DND-41 (cell line): ENCODE results near the gene DAAM2.

ENCODE experiments used
- ATAC-seq: fragments of 200-7000 bp; cut with Tn5 transposase; 3 replicates; pipeline ENCODE4 v1.9.1; 2021; ENCODE audit warnings: low read depth; ENCODE audit not compliant: insufficient read depth
- DNase-seq: peaks from one replicate; pipeline ENCODE4 v3.0.0-alpha.2; 2020
- H2AFZ ChIP-seq: 2 replicates; pipeline ENCODE4 v1.6.0; 2012; ENCODE audit warnings: low read depth, low read length
- H3K27ac ChIP-seq: 2 replicates; pipeline ENCODE4 v1.5.1; 2012; ENCODE audit warnings: low read length, inconsistent platforms
- H3K27me3 ChIP-seq: fragments of 200-600 bp; sonication (generic); 2 replicates; pipeline ENCODE4 v1.6.0; 2012; ENCODE audit warnings: low read length, mild to moderate bottlenecking, inconsistent platforms; ENCODE audit not compliant: insufficient read depth, poor library complexity
- H3K36me3 ChIP-seq: 2 replicates; pipeline ENCODE4 v1.5.1; 2012; ENCODE audit warnings: low read length, inconsistent platforms; ENCODE audit not compliant: insufficient read depth
- H3K4me1 ChIP-seq: 2 replicates; pipeline ENCODE4 v1.5.1; 2012; ENCODE audit warnings: mild to moderate bottlenecking, low read length; ENCODE audit not compliant: insufficient read depth
- H3K4me2 ChIP-seq: 2 replicates; pipeline ENCODE4 v1.6.0; 2012; ENCODE audit warnings: mild to moderate bottlenecking, moderate library complexity, low read length, inconsistent platforms; ENCODE audit not compliant: insufficient read depth
- H3K4me3 ChIP-seq, 2 experiments: fragments of 200-600 bp in 1 of 2; shearing (Covaris generic) in 1 of 2; 2 replicates each; pipeline ENCODE4 v1.5.1; 2012 to 2016; ENCODE audit warnings: inconsistent platforms in 2 of 2, low read length in 2 of 2, mild to moderate bottlenecking in 2 of 2, low read depth in 1 of 2, moderate library complexity in 1 of 2
- H3K79me2 ChIP-seq: 2 replicates; pipeline ENCODE4 v1.6.0; 2012; ENCODE audit warnings: low read length, inconsistent platforms; ENCODE audit not compliant: insufficient read depth
- H3K9ac ChIP-seq: 2 replicates; pipeline ENCODE4 v1.6.0; 2012; ENCODE audit warnings: low read depth, mild to moderate bottlenecking, inconsistent platforms, low read length, moderate library complexity
- H3K9me3 ChIP-seq: 2 replicates; pipeline ENCODE4 v1.5.1; 2012; ENCODE audit warnings: low read length, moderate library complexity, mild to moderate bottlenecking, inconsistent platforms; ENCODE audit not compliant: insufficient read depth, severe bottlenecking
- H4K20me1 ChIP-seq: 2 replicates; pipeline ENCODE4 v1.6.0; 2012; ENCODE audit warnings: low read length; ENCODE audit not compliant: insufficient read depth
- EZH2 ChIP-seq: IDR thresholded peaks from 3 replicates; pipeline ENCODE4 v1.6.1; 2012; ENCODE audit warnings: borderline replicate concordance, low read depth, mild to moderate bottlenecking, moderate library complexity, low read length, inconsistent platforms; ENCODE audit not compliant: severe bottlenecking
- TF ChIP-seq, protein P1 (sequence below): IDR thresholded peaks from 2 replicates; pipeline ENCODE4 v1.5.1; 2012; ENCODE audit warnings: borderline replicate concordance, low read length, moderate library complexity, mild to moderate bottlenecking; ENCODE audit not compliant: poor library complexity, severe bottlenecking; ENCODE audit errors: extremely low read depth

The DAAM2 gene

DNA sequence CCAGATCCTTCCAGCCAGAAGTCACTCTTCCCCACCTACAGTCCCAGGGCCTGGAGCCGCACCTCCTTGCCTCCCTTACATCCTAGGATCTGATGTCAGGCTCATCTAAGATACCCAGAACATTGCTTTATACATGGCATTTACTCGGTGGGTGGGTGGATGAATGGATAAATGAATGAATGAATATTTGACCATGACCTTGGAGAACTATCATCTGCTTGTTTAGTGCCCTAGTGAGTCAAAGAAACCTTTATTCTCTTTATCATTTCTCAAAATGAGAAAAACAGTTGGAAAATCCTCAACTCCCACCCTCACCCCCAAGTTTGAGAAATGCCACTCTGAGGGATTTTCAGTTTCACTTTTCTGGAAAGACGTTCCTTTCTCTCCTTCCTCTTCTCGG lies 56.0 kb downstream of the DAAM2 start:
- H2AFZ ChIP-seq: no peak overlapping the region
- TF ChIP-seq EZH2: no peak
- H3K27ac ChIP-seq: no peak overlapping the region
- ATAC-seq (no peak), DNase-seq (no peak)
- H3K36me3 ChIP-seq: no peaks in the 10 kb centered on the region
- H3K4me1 ChIP-seq: no peaks in the 10 kb centered on the region
- no peaks in the 10 kb centered on the region for H4K20me1 ChIP-seq
- no peaks in the 10 kb centered on the region for H3K79me2 ChIP-seq
- no peaks in the 10 kb centered on the region for H3K27me3 ChIP-seq
- no peak overlapping the region for H3K4me3 ChIP-seq
- no peak overlapping the region for H3K4me2 ChIP-seq
- H3K9ac ChIP-seq: no peak overlapping the region
- no peaks in the 10 kb centered on the region for H3K9me3 ChIP-seq

DNA sequence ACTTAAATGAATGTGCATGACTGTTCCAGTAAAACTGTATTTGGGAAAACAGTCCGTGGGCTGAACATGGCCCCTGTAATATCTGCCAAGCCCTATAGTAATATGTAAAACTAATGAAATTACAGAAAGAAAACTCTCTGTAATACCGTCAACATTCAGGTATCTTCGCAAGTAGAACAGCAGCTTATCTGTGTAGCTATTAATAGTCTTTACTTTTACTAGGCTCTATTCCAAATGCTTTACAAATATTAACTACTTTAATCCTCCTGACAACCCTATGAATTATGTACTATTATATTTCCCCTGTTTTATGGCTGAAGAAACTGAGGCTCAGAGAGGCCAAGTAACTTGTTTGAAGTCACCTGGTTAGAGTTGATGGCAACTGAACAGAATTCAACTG lies 57.1 kb downstream of the DAAM2 start:
- Histone ChIP-seq H3K27me3 (peaks cover 4% of the 10 kb centered on the region), H2AFZ (no peak overlapping the region), H3K4me1 (no peaks in the 10 kb centered on the region), H4K20me1 (no peaks in the 10 kb centered on the region), H3K9ac (no peak overlapping the region), H3K79me2 (no peaks in the 10 kb centered on the region), H3K4me3 (no peak overlapping the region), H3K36me3 (no peaks in the 10 kb centered on the region), H3K27ac (no peak overlapping the region), H3K4me2 (no peak overlapping the region), H3K9me3 (no peaks in the 10 kb centered on the region)
- ATAC-seq: no peak
- no peak for DNase-seq
- TF ChIP-seq EZH2: no peak
- TF ChIP-seq, protein P1, sequence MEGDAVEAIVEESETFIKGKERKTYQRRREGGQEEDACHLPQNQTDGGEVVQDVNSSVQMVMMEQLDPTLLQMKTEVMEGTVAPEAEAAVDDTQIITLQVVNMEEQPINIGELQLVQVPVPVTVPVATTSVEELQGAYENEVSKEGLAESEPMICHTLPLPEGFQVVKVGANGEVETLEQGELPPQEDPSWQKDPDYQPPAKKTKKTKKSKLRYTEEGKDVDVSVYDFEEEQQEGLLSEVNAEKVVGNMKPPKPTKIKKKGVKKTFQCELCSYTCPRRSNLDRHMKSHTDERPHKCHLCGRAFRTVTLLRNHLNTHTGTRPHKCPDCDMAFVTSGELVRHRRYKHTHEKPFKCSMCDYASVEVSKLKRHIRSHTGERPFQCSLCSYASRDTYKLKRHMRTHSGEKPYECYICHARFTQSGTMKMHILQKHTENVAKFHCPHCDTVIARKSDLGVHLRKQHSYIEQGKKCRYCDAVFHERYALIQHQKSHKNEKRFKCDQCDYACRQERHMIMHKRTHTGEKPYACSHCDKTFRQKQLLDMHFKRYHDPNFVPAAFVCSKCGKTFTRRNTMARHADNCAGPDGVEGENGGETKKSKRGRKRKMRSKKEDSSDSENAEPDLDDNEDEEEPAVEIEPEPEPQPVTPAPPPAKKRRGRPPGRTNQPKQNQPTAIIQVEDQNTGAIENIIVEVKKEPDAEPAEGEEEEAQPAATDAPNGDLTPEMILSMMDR: no peak

DNA sequence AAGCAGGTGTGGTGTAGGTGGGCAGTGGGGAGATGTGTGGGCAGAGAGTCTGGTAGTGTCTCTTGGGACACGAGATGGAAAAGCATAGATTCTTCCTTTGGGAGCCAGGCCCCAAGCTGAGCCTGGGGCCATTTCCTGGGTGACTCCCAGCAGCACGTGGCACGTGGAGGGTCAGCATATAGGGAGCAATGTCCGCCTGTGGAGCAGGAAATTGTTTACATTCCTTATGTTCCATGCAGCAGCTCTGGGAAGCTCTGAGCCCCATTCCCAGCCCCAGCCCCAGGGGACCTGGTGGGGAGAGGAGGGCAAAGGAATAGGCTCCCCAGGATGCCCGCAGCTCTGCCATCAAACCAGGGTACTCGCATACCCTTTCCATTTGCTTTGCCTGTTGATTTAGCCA lies 57.6 kb downstream of the DAAM2 start:
- Histone ChIP-seq H3K4me2 (no peak overlapping the region), H3K9me3 (no peaks in the 10 kb centered on the region), H3K27ac (no peak overlapping the region), H3K27me3 (peaks cover 4% of the 10 kb centered on the region), H2AFZ (no peak overlapping the region), H3K4me1 (no peaks in the 10 kb centered on the region), H4K20me1 (no peaks in the 10 kb centered on the region), H3K4me3 (no peak overlapping the region), H3K79me2 (no peaks in the 10 kb centered on the region), H3K36me3 (no peaks in the 10 kb centered on the region), H3K9ac (no peak overlapping the region)
- no peak for DNase-seq
- no peak for TF ChIP-seq EZH2
- TF ChIP-seq, protein P1: no peak
- no peak for ATAC-seq

DNA sequence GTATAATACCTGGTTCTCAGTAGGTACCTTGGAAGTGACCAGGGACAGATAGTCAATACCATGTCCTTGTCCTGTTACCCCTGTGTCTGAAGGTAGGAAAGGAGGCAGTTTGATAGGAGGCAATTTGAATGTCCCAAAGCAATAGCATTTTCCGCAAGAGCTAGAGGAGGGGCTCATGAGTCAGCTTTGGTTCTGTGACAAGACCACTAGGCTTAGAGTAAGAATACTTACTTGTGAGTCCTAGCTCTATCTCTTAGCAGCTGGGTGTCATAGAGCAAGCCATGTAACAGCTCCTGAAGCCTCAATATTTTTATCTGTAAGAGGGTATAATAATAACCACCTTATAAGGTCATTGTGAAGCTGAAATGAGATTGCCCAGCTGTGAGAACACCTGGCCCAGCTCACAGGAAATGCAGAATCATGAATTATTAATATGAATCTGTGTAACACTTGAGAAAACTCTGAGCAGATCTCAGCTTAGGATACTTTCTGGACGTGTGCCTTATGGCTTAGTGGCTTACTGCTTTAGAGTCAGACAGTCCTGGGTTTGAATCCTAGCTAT lies 58.6 kb downstream of the DAAM2 start:
- no peak overlapping the region for H2AFZ ChIP-seq
- no peak overlapping the region for H3K4me3 ChIP-seq
- H3K9ac ChIP-seq: no peak overlapping the region
- no peak for ATAC-seq
- no peak overlapping the region for H3K4me2 ChIP-seq
- TF ChIP-seq, protein P1: no peak
- no peak for TF ChIP-seq EZH2
- H4K20me1 ChIP-seq: no peaks in the 10 kb centered on the region
- H3K36me3 ChIP-seq: no peaks in the 10 kb centered on the region
- no peak overlapping the region for H3K27ac ChIP-seq
- no peaks in the 10 kb centered on the region for H3K79me2 ChIP-seq
- no peaks in the 10 kb centered on the region for H3K9me3 ChIP-seq
- DNase-seq: no peak
- no peaks in the 10 kb centered on the region for H3K4me1 ChIP-seq
- peaks cover 4% of the 10 kb centered on the region for H3K27me3 ChIP-seq
